HG03565 (cell line): ENCODE measurements around the gene HSPBP1.

Experiments used
- ATAC-seq: cut with Tn5 transposase; IDR thresholded peaks from one replicate; pipeline ENCODE4 v1.9.1; 2021; ENCODE audit warnings: mild to moderate bottlenecking, moderate library complexity; ENCODE audit not compliant: unreplicated experiment

The HSPBP1 gene

DNA sequence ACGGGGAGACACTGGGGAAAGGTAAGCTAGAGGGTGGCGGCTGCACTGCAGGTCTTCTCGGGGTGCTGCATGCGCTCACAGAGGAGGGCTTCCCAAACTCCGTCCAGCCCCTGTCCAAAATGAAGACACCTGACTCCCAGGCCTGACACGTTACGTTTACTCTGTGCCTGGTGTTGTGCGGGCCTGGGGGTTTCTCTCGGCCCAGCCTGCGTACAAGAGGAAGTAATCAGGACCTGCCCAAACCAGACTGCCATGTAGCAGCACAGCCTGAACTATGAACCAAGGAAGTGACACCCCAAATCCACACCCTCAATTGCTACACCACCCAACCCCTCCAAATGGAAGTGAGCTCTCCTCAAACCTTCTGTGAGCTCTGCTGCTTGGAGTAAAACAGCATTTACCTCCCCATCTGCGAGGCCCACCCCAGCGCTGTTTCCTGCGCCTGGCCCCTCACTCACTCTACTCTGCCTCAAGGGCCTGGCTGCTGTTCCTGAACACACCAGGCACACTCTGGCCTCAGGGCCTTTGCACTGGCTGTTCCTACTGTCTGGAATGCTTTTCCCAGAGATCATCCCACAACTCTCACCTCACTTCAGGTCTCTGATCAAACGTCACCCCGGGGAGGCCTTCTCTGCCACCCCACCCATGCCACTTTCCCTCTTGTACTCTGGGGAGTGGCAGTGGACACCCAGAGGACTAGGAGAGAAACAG, 3.0 kb downstream of the HSPBP1 start:
- ATAC-seq, result peak; percentile 13

DNA sequence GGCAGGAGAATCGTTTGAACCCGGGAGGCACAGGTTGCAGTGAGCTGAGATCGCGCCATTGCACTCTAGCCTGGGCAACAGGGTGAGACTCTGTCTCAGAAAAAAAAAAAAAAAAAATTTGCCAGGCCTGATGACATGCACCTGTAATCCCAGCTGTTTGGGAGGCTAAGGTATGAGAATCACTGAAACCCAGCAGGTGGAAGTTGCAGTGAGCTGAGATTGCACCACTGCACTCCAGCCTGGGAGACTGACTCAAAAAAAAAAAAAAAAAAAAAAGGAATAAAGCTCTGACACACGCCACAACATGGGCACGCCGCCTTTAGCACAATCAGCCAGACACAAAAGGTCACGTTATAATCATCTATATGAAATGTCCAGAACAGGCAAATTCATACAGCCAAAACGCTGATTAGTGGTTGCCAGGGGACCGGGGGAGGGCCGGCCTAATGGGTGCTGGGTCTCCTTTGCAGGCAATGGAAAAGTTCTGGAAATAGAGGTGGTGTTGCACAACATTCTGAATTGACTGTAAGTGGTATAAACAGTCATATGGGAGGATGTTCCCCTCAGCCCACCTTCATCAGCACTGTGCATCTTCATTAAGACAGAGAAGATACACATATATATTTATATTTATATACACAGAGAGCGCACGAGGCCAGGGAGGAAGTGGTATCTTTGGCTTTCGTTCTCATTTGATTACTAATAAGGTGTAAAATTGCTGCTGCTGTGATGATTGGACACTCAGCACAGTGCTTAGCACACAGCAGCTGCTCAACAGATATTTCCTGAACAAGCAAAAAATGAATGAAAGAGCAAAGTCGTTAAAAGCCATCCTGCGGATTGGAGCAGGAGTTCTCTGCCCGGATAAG, 3.8 kb downstream of the HSPBP1 start:
- peak; percentile 35 for ATAC-seq

DNA sequence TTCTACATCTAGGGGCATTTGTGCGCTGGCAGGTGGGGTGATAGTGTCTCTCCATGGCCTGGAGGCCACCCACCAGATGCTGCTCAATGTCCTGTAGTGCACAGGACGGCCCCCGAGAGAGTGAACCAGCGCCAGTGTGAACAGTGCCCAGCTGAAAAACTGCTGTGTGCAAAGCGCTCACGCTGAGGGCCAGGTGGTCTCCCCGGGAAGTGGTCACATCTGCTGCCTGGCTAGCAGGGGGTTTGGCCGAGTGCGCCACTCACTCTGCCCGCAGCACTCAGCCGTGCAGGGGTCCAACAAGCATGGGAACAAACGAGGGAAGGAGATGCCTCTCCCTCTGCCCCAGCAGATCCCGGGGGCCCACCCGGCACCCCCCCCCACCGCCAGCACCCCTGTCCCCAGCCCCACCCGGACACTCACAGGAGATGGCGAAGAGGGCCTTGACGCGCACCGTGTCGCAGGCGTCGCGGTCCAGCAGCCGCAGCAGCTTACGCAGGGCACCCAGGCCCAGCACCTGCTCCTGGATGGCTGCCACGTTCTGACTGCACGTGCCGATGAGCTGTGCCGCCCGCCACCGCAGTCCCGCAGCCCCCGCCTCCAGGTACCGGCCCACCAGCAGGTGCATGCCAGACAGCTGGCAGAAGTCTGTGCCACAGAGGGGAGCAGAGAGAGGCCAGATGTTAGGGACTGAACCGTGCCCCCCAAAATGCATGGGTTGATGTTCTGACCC, 5.8 kb downstream of the HSPBP1 start:
- no peak for ATAC-seq

DNA sequence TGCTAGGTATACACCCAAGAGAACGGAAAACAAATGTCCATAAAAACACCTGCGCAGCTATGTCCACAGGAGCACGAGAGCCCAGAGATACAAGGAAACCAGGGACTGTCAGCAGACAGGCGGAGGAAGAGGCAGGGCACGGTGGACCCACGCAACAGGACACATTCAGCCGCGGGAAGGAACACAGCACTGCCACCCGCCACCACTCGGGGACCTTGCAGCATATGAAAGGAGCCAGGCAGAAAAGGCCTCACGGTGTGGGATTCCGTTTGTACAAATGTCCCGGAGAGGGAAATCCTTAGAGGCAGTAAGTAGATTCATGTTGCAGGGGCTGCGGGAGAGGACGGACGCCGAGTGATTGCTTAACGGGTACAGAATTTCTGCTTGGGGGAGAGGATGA, 7.8 kb downstream of the HSPBP1 start:
- no peak for ATAC-seq

DNA sequence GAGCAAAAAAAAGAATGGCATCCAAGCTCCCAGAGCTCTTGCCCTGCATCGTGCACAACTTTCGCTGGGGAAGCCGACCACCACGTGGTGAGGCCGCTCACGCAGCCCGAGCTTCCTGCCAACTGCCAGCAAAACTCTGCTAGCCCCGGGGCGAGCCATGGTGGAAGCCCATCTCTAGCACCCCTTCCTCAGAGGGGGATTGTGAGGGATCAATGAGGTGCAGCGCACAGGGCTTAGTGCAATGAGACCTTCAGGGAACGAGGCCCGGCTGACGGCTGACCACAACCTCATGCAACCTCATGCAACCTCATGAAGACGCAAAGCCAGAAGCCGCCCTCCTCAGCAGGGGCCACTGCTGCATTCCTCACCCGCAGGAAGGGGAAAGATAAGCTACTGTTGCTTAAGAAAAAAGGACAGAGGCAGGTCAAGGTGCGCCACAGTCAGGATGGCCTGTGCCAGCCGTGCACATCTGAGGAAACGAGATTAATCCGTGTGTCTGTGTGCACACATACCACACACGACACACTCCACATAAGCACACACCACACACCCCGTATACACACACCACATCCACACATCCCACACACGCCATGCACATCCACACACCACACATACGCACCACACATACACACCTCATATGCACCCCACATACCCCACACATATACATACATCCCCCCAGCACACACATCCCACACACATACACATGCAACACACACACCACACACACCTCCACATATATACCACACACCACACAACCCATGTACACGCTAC, 9.6 kb downstream of the HSPBP1 start:
- ATAC-seq, result no peak

DNA sequence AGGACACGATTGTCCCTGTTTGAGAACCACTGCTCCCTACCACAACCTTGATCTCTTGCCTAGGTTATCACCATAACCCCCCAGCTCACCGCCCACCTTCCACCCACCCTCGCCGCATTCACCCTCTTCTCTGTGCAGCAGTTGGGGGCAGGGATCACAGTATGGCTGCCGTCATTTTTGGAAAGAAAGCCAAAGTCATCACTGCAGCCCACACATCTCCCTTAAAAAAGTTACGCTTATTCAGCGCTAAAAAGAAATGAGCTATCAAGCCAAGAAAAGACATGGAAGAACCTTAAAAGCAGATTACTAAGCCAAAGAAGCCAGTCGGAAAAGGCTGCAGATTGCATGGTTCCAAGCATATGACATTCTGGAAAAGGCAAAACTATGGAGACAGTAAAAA, 10.6 kb downstream of the HSPBP1 start:
- ATAC-seq, result no peak

DNA sequence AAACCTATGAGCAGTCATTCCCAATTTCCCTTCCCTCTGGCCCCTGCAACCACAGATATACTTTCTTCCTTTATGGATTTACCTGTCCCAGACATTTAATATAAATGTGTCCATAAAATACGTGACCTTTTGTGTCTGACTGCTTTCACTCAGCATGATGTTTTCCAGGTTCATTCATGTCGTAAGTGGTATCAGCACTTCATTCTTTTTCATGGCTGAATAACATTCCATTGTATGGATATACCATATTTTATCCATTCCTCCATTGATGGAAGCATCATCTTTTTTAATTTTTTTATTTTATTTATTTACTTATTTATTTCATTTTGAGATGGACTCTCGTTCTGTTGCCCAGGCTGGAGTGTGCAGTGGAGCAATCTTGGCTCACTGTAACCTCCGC, 13.1 kb downstream of the HSPBP1 start:
- no peak for ATAC-seq

DNA sequence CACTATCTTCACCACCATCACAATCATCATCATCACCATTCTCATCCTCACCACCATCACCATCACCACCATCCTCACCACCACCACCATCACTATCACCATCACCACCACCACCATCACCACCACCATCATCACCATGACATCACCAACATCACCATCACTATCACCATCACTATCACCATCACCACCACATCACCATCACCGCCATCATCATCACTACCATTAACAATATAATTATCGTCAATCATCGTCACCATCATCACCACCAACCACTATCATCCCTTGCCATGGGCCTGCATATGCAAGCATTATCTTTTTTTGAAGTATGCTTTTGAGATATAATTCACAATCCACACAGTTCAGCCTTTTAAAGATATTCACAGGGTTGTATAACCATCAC, 13.5 kb downstream of the HSPBP1 start:
- no peak for ATAC-seq

DNA sequence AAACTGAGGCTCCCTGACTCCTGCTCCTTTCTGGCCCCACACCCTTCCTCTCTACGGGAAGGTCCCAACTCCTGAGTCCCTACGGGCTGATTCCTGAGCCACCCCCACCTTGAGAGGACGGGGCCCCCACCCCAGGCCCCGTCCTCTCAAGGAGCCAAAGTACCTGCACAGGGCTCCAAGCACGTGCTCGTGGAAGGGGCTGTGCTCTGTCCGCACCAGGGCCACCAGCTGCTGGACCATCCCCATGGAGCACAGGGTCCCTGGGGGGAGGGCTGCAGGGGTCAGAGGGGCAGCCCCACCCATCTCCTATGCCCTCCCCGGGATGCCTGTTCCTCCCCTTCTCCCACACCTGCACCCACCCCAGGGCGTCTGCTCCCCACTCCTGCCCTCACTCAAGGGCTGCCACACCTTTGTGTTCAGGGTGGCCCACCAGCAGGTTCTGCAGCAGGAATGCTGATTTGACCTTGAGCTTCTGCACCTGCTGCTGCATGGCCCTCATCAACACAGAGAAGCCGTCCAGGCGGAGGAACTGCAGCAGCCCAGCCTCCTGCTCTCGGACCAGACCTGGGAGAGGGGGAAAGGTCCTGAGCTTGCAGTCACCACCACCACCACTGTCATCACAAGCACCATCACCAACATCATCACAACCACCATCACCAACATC, 14.1 kb downstream of the HSPBP1 start:
- no peak for ATAC-seq

DNA sequence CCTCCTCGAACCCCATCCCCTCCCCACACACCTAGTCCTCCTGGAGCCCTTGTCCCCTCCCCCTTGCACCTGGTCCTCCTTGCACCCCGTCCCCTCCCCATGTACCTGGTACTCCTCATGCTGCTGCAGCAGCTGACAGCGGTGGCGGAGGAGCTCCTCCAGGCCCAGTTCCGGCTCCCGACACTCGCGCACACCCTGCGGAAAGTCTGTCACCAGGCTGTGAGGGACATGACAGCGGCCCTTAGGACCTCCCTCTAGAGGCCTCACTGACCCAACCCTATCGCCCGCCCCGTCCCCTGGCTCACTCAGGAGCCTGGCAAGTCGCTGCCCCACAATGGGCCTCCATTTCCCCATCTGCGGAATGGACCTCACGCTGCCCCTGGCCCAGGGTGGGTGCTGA, 14.7 kb downstream of the HSPBP1 start:
- no peak for ATAC-seq

DNA sequence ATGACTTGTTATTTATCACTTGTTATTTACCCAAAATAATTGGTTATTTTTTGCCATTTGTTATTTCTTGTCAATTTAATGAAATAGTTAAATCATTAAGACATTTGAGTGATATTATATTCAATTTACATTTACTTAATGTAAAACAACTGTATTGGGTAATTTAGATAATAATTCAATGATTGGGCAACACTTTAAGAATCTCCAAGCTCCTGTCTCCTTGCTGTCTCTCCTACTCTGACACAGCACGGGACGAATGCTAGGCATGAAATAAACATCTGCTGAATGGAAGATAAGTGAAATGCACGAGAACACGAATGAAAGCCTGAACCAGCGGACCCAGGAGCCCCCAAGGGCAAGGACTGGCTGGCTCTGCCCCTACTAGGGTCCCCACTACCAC, 15.4 kb downstream of the HSPBP1 start:
- ATAC-seq, result no peak

DNA sequence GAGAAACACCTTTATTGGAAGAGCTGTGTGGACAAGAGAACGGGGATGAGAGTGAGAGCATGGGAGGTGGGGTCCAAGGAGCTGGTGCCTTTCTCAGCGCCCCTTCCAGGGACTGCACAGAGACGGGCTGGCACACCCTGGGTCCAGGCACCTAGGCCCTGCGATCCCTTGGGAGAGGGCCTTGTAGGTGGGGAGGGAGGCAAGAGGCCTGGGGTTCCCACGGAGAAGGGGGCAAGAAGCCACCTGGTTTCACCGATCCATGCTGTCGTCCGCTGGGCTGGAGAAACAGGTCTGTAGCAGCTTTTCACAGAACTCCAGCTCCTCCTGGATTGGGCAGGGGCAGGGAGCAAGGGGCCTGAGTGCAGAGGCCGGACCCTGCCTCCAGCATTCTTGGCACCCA, 17.6 kb downstream of the HSPBP1 start:
- no peak for ATAC-seq

DNA sequence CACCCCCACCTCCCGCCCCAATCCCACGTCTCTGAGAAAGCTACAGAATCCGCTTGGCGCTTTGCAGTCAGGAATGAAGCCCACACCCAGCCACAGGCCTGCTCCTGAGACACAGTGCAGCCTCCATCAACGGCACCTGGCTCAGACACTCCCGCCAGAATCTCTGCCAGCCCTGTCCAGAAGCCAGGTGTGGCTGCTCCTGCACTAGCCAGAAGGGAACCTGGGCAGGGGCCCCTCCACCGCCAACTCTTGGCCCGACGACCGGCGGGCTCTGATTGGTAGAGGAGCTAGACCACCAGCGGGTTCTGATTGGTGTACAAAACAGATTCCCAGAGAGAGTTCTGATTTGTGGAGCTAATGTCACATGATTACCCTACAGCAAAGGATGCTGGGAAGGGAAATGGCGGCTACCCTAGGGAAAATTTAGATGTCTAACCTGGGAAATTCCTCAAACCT, 18.2 kb downstream of the HSPBP1 start:
- no peak for ATAC-seq

DNA sequence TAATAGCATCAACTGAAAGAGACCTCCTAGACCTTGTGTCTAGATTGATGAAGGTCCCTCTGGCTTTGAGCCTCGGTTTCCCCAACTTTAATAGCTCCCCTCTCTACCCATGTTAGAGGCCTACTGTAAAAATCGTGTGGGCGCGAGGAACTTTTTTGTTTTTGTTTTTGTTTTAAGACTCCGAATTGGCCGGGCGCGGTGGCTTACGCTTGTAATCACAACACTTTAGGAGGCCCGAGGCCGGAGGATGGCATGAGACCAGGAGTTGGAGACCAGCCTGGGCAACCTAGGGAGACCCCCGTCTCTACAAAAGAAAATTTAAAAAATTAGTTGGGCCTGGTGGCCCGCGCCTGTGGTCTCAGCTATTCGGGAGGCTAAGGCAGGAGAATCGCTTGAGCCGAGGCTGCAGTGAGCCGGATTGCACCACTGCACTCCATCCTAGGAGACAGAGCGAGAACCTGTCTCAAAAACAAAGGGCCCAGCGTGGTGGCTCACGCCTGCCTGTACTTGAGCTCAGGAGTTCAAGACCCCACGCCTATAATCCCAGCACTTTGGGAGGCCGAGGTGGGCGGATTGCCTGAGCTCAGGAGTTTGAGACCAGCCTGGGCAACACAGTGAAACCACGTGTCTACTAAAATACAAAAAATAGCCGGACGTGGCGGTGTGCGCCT, 20.2 kb downstream of the HSPBP1 start:
- no peak for ATAC-seq

DNA sequence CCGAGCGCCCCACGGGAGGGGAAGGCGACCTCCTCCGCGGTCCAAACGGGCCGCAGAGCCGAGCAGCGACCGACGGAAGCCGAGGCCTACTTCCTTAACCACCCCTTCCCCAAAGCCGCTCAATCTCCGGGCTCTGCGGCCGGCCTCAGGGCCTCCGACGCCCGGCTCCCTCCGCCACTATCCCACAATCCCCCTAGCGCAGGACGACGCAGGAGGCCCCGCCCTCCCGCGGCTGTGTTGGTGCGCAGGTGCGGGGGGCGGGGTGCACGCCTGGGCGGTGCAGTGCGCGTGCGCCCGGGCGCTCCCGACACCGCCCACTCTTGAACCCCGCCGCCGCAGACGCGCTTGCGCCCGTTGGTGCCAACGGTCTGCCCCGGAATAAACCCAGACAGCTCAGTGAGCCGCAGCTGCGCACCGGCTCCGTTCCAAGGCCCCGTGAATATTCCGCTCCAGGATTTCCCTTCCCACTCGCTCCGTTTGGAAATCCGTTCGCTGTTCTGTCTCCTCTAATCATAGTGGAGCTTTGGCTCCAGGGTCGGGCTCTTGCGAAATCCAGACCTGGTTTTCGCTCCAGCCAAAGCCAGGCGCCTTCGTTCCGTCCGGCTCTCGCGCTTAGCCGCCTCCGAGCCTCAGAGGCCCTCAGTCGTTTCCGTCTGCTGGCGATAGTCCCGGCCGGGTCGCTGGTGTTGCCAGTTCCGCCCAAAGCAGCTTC, 20.9 kb downstream of the HSPBP1 start, which contains the start of gene PPP6R1:
Gene PPP6R1 (minus strand): TSS at position 190 of the 712 bp plus-strand sequence. CDS start 11,914 bp downstream, outside the sequence.
- peak; percentile 55 for ATAC-seq

DNA sequence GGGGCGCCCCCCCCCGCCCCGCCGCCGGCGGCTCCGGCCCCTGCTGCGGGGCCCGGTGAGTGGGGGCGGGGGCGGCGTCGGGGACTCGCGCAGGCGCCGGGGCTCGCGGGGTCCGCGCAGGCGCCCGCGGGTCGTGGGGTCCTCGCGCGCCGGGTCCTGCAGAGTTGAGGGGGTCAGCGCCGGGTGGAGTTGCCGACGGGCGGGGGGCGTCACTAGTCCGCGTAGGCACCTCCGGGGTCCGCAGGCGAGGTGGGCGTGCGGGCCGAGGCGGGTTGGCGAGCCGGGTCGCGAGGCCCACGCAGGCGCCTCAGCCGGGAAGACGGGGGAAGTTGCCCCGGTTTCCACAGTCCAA, 21.5 kb downstream of the HSPBP1 start:
- ATAC-seq, result peak; percentile 0

DNA sequence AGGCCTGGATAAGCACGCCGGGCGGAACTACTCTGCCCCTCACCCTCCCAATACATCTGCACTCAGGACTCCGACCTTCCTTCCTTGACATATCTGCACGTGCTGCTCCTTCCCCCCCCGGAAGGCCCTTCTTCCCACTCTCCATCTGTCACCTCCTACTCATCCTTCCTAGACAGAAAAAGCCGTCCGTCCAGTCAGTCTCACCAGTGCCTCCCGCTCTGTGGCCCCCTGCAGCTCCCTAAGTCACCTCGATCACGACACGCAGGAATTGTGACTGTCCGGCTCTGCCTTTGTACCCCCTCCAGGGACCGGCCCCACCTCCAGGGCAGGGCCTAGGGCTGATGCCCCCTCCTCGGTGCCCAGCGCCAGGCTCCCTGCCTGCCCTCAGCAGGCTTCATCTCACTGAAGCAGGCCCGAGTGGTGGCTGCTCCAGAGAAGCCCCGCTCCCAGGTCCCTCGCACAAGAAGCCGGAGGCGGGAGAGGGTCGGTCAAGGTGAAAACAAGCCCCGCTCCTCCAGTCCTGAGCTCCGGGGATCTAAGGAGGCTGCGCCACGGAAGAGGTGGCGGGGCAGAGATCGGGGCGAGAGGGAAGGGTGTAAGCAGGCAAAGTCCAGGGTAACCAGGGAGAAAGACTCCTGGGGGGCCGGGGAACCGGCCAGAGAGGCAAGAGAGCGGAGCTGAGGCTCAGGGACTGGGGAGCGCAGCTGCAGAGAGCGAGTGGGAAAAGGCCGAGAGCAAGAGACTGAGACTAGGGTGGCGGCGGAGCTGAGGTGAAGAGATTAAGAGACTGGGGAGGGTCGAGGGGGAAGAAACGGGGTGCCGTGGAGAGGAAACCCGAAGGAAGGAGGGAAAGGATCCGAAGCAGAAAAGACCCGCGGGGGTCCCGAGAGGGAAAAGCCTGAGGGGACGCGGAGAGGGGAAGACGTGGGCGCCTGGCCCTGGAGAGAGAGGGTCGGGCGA, 22.2 kb downstream of the HSPBP1 start:
- ATAC-seq, result no peak
